Muscle of back (tissue), 11 donors: ENCODE results near the gene MRTFA. TPM values are rescaled to one million over a fixed set of nuclear protein-coding genes. Genes with fewer than 3 reads are reported as not detected.
"Not testable (repeated sequence)": the region's sequence is repeated elsewhere in the genome, so short reads cannot be mapped to it uniquely, and the experiment has no call there.

Source experiments
- DNase-seq, 3 donors: peaks; one replicate each; pipeline versions ENCODE4 v3.0.0 to v3.0.0-alpha.2; 2013
- polyA plus RNA-seq, 10 donors: library from polyadenylated mRNA; unstranded; fragments of 120-200 nt; gene quantifications; one replicate each; pipeline ENCODE4 v1.2.1, GENCODE V29; 2013; ENCODE audit not compliant: insufficient read length in 10 of 10

MRTFA gene
- polyA plus RNA-seq, 10 donors, result 20.5 to 30.4 (median 25.6) TPM

GRCh38 chr22:40598712-40599111, 37.8 kb downstream of the MRTFA start:
- not testable (repeated sequence) for DNase-seq

- peak; percentile 31 to 60 (median 35) for DNase-seq
Observed at GRCh38 chr22:40597526-40598430, 38.7 kb downstream of the MRTFA start.

GRCh38 chr22:40595497-40596234, 40.9 kb downstream of the MRTFA start:
- DNase-seq, result no peak

GRCh38 chr22:40594924-40595323, 41.6 kb downstream of the MRTFA start:
- no peak for DNase-seq

- DNase-seq, result no peak
Observed at GRCh38 chr22:40594346-40594745, 42.2 kb downstream of the MRTFA start.

- no peak for DNase-seq
Observed at GRCh38 chr22:40593460-40594273, 42.9 kb downstream of the MRTFA start.

- DNase-seq, result no peak
Observed at GRCh38 chr22:40592352-40593113, 44.0 kb downstream of the MRTFA start.

GRCh38 chr22:40588726-40589125, 47.8 kb downstream of the MRTFA start:
- DNase-seq, result peak in 1 of 3 donors; percentile 31

- DNase-seq, result no peak
Observed at GRCh38 chr22:40586781-40587180, 49.7 kb downstream of the MRTFA start.

GRCh38 chr22:40585310-40585751, 51.2 kb downstream of the MRTFA start:
- no peak for DNase-seq

- not testable (repeated sequence) for DNase-seq
Observed at GRCh38 chr22:40584766-40585165, 51.8 kb downstream of the MRTFA start.

GRCh38 chr22:40583053-40583741, 53.3 kb downstream of the MRTFA start:
- no peak for DNase-seq

GRCh38 chr22:40582063-40582462, 54.5 kb downstream of the MRTFA start:
- no peak for DNase-seq

- no peak for DNase-seq
Observed at GRCh38 chr22:40580631-40581030, 55.9 kb downstream of the MRTFA start.

- DNase-seq, result no peak
Observed at GRCh38 chr22:40578171-40578570, 58.3 kb downstream of the MRTFA start.

- DNase-seq, result no peak
Observed at GRCh38 chr22:40572976-40573375, 63.5 kb downstream of the MRTFA start.

- DNase-seq, result no peak
Observed at GRCh38 chr22:40571887-40572286, 64.6 kb downstream of the MRTFA start.

- no peak for DNase-seq
Observed at GRCh38 chr22:40567626-40568328, 68.7 kb downstream of the MRTFA start.

- DNase-seq, result no peak
Observed at GRCh38 chr22:40567106-40567505, 69.4 kb downstream of the MRTFA start.

- no peak for DNase-seq
Observed at GRCh38 chr22:40560994-40561515, 75.5 kb downstream of the MRTFA start.
